GM23338 (cell line): ENCODE data around the gene HSPB2. TPM values are rescaled to one million over a fixed set of nuclear protein-coding genes. Genes with fewer than 3 reads are reported as not detected.

Experiments
- CTCF ChIP-seq, 2 experiments: fragments of 200-600 bp in 1 of 2; sonication (generic) in 1 of 2; conservative IDR thresholded peaks; 2 replicates each; pipeline versions ENCODE4 v1.5.1 to v1.6.1; 2016 to 2017; ENCODE audit warnings: antibody characterized with exemption in 2 of 2, low read depth in 2 of 2, mild to moderate bottlenecking in 2 of 2, moderate library complexity in 1 of 2
- EZH2phosphoT487 ChIP-seq: fragments of 200-600 bp; sonication (generic); IDR thresholded peaks from one replicate; pipeline ENCODE4 v1.8.1; 2018; ENCODE audit warnings: antibody characterized with exemption; ENCODE audit not compliant: unreplicated experiment
- polyA plus RNA-seq: library from polyadenylated mRNA; unstranded; fragments of >200 nt; fragmentation: Nextera tagmentation; extraction: Ambion mirVana; gene quantifications from 2 replicates; pipeline ENCODE4 v1.2.1, GENCODE V29; 2016
- total RNA-seq: library from RNA; depleted of rRNA; stranded (reverse); fragments of >200 nt; shearing (Covaris generic); gene quantifications from 2 replicates; pipeline ENCODE4 v1.2.3, GENCODE V29; 2014
- TF ChIP-seq, protein P1 (sequence below): fragments of 250-450 bp; sonication (Bioruptor Pico); IDR thresholded peaks from 2 replicates; pipeline ENCODE4 v1.5.0; 2020; ENCODE audit warnings: mild to moderate bottlenecking, moderate library complexity
- TF ChIP-seq, protein P2 (sequence below): IDR thresholded peaks from one replicate; pipeline ENCODE4 v1.6.1; 2018; ENCODE audit warnings: antibody characterized with exemption; ENCODE audit not compliant: unreplicated experiment

Gene HSPB2
- total and polyA plus RNA-seq, 2 experiments from 2014 or later = 1.0 to 2.6 TPM

- TF ChIP-seq, protein P1, sequence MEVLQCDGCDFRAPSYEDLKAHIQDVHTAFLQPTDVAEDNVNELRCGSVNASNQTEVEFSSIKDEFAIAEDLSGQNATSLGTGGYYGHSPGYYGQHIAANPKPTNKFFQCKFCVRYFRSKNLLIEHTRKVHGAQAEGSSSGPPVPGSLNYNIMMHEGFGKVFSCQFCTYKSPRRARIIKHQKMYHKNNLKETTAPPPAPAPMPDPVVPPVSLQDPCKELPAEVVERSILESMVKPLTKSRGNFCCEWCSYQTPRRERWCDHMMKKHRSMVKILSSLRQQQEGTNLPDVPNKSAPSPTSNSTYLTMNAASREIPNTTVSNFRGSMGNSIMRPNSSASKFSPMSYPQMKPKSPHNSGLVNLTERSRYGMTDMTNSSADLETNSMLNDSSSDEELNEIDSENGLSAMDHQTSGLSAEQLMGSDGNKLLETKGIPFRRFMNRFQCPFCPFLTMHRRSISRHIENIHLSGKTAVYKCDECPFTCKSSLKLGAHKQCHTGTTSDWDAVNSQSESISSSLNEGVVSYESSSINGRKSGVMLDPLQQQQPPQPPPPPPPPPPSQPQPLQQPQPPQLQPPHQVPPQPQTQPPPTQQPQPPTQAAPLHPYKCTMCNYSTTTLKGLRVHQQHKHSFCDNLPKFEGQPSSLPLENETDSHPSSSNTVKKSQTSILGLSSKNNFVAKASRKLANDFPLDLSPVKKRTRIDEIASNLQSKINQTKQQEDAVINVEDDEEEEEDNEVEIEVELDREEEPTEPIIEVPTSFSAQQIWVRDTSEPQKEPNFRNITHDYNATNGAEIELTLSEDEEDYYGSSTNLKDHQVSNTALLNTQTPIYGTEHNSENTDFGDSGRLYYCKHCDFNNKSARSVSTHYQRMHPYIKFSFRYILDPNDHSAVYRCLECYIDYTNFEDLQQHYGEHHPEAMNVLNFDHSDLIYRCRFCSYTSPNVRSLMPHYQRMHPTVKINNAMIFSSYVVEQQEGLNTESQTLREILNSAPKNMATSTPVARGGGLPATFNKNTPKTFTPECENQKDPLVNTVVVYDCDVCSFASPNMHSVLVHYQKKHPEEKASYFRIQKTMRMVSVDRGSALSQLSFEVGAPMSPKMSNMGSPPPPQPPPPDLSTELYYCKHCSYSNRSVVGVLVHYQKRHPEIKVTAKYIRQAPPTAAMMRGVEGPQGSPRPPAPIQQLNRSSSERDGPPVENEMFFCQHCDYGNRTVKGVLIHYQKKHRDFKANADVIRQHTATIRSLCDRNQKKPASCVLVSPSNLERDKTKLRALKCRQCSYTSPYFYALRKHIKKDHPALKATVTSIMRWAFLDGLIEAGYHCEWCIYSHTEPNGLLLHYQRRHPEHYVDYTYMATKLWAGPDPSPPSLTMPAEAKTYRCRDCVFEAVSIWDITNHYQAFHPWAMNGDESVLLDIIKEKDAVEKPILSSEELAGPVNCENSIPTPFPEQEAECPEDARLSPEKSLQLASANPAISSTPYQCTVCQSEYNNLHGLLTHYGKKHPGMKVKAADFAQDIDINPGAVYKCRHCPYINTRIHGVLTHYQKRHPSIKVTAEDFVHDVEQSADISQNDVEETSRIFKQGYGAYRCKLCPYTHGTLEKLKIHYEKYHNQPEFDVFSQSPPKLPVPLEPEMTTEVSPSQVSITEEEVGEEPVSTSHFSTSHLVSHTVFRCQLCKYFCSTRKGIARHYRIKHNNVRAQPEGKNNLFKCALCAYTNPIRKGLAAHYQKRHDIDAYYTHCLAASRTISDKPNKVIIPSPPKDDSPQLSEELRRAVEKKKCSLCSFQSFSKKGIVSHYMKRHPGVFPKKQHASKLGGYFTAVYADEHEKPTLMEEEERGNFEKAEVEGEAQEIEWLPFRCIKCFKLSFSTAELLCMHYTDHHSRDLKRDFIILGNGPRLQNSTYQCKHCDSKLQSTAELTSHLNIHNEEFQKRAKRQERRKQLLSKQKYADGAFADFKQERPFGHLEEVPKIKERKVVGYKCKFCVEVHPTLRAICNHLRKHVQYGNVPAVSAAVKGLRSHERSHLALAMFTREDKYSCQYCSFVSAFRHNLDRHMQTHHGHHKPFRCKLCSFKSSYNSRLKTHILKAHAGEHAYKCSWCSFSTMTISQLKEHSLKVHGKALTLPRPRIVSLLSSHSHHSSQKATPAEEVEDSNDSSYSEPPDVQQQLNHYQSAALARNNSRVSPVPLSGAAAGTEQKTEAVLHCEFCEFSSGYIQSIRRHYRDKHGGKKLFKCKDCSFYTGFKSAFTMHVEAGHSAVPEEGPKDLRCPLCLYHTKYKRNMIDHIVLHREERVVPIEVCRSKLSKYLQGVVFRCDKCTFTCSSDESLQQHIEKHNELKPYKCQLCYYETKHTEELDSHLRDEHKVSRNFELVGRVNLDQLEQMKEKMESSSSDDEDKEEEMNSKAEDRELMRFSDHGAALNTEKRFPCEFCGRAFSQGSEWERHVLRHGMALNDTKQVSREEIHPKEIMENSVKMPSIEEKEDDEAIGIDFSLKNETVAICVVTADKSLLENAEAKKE (CRISPR knock-in tag) = no peak
- TF ChIP-seq CTCF (conservative IDR thresholded peaks at IDR 0.05; ENCODE audit: low read depth in 2 of 2) (no peak), EZH2phosphoT487 (no peak)
- TF ChIP-seq, protein P2, sequence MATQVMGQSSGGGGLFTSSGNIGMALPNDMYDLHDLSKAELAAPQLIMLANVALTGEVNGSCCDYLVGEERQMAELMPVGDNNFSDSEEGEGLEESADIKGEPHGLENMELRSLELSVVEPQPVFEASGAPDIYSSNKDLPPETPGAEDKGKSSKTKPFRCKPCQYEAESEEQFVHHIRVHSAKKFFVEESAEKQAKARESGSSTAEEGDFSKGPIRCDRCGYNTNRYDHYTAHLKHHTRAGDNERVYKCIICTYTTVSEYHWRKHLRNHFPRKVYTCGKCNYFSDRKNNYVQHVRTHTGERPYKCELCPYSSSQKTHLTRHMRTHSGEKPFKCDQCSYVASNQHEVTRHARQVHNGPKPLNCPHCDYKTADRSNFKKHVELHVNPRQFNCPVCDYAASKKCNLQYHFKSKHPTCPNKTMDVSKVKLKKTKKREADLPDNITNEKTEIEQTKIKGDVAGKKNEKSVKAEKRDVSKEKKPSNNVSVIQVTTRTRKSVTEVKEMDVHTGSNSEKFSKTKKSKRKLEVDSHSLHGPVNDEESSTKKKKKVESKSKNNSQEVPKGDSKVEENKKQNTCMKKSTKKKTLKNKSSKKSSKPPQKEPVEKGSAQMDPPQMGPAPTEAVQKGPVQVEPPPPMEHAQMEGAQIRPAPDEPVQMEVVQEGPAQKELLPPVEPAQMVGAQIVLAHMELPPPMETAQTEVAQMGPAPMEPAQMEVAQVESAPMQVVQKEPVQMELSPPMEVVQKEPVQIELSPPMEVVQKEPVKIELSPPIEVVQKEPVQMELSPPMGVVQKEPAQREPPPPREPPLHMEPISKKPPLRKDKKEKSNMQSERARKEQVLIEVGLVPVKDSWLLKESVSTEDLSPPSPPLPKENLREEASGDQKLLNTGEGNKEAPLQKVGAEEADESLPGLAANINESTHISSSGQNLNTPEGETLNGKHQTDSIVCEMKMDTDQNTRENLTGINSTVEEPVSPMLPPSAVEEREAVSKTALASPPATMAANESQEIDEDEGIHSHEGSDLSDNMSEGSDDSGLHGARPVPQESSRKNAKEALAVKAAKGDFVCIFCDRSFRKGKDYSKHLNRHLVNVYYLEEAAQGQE = no peak
These were observed 4.2 kb downstream of the HSPB2 start (continued) for GRCh38 chr11:111916768-111917167.
